Measurements from ENCODE around the gene FAM20B.

- TF ChIP-seq POLR2A (IDR thresholded peaks at IDR 0.05) (no peak), CTCF (IDR thresholded peaks at IDR 0.05) (no peak)
These were observed 70.2 kb downstream of the FAM20B start for GRCh38 chr1:179095924-179096323.

Measured in sigmoid colon (tissue), 3 donors.